Measurements from ENCODE around the gene SLC18A2.

SLC18A2 gene

GRCh38 chr10:117240621-117241529, at the start of gene SLC18A2:
Gene SLC18A2 (plus strand): TSS chr10:117241114. CDS start chr10:117241694, 580 bp downstream.
- TF ChIP-seq, protein P1, sequence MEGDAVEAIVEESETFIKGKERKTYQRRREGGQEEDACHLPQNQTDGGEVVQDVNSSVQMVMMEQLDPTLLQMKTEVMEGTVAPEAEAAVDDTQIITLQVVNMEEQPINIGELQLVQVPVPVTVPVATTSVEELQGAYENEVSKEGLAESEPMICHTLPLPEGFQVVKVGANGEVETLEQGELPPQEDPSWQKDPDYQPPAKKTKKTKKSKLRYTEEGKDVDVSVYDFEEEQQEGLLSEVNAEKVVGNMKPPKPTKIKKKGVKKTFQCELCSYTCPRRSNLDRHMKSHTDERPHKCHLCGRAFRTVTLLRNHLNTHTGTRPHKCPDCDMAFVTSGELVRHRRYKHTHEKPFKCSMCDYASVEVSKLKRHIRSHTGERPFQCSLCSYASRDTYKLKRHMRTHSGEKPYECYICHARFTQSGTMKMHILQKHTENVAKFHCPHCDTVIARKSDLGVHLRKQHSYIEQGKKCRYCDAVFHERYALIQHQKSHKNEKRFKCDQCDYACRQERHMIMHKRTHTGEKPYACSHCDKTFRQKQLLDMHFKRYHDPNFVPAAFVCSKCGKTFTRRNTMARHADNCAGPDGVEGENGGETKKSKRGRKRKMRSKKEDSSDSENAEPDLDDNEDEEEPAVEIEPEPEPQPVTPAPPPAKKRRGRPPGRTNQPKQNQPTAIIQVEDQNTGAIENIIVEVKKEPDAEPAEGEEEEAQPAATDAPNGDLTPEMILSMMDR (IDR thresholded peaks at IDR 0.05; ENCODE audit: low read length): no peak
- no peak for TF ChIP-seq EZH2 (optimal IDR thresholded peaks at IDR 0.05; ENCODE audit: low read depth, low read length)
- no peak for TF ChIP-seq EZH2phosphoT487 (IDR thresholded peaks at IDR 0.05; ENCODE audit: low read length)

GRCh38 chr10:117197189-117197588, 43.7 kb upstream of the SLC18A2 start, which contains the start of gene KCNK18:
Gene KCNK18 (plus strand): TSS chr10:117197489. CDS start chr10:117197489, 0 bp downstream.
- no peak within 1 kb of the TSS for H2AFZ ChIP-seq (ENCODE audit: low read length)
- H3K9ac ChIP-seq (ENCODE audit: low read length): no peak within 1 kb of the TSS
- H3K36me3 ChIP-seq (replicated peaks; ENCODE audit: insufficient read depth, low read length): no peaks in the 10 kb centered on the region
- no peaks in the 10 kb centered on the region for H3K9me3 ChIP-seq (replicated peaks; ENCODE audit: insufficient read depth, low read length)
- no peak within 1 kb of the TSS for H3K4me2 ChIP-seq (ENCODE audit: low read depth, low read length)
- no peak within 1 kb of the TSS for H3K27ac ChIP-seq (ENCODE audit: low read length)
- TF ChIP-seq EZH2phosphoT487 (IDR thresholded peaks at IDR 0.05; ENCODE audit: low read length): no peak
- TF ChIP-seq EZH2 (optimal IDR thresholded peaks at IDR 0.05; ENCODE audit: low read depth, low read length): no peak
- TF ChIP-seq, protein P1 (IDR thresholded peaks at IDR 0.05; ENCODE audit: low read length): no peak
- no peak for DNase-seq
- H3F3A ChIP-seq (ENCODE audit: insufficient read depth, low read length): no peaks in the 10 kb centered on the region
- H3K4me1 ChIP-seq (ENCODE audit: low read length): no peaks in the 10 kb centered on the region
- H4K20me1 ChIP-seq (ENCODE audit: insufficient read depth, low read length): no peaks in the 10 kb centered on the region
- H3K4me3 ChIP-seq (ENCODE audit: low read length): no peak within 1 kb of the TSS
- no peaks in the 10 kb centered on the region for H3K79me2 ChIP-seq (ENCODE audit: low read length)
- H3K27me3 ChIP-seq (replicated peaks; ENCODE audit: insufficient read depth, low read length): no peaks in the 10 kb centered on the region
- no peaks in the 10 kb centered on the region for H3K9me2 ChIP-seq (replicated peaks; ENCODE audit: insufficient read depth, low read length)

More at GRCh38 chr10:117240621-117241529, at the start of gene SLC18A2:
- Histone ChIP-seq H3K27me3 (replicated peaks; ENCODE audit: insufficient read depth, low read length) (no peaks in the 10 kb centered on the region), H3K36me3 (replicated peaks; ENCODE audit: insufficient read depth, low read length) (no peaks in the 10 kb centered on the region), H3K9ac (ENCODE audit: low read length) (no peak within 1 kb of the TSS), H4K20me1 (ENCODE audit: insufficient read depth, low read length) (no peaks in the 10 kb centered on the region), H3K9me3 (replicated peaks; ENCODE audit: insufficient read depth, low read length) (no peaks in the 10 kb centered on the region), H3K4me2 (ENCODE audit: low read depth, low read length) (no peak within 1 kb of the TSS), H3F3A (ENCODE audit: insufficient read depth, low read length) (no peaks in the 10 kb centered on the region), H3K4me1 (ENCODE audit: low read length) (no peaks in the 10 kb centered on the region), H2AFZ (ENCODE audit: low read length) (no peak within 1 kb of the TSS), H3K27ac (ENCODE audit: low read length) (no peak within 1 kb of the TSS), H3K9me2 (replicated peaks; ENCODE audit: insufficient read depth, low read length) (no peaks in the 10 kb centered on the region), H3K4me3 (ENCODE audit: low read length) (no peak within 1 kb of the TSS), H3K79me2 (ENCODE audit: low read length) (no peaks in the 10 kb centered on the region)
- no peak for DNase-seq

GRCh38 chr10:117198088-117198487, 42.8 kb upstream of the SLC18A2 start:
- Histone ChIP-seq H2AFZ (ENCODE audit: low read length) (no peak overlapping the region), H3K4me2 (ENCODE audit: low read depth, low read length) (no peak overlapping the region)

More at GRCh38 chr10:117198088-117198487, 42.8 kb upstream of the SLC18A2 start:
- no peaks in the 10 kb centered on the region for H3K9me3 ChIP-seq (replicated peaks; ENCODE audit: insufficient read depth, low read length)
- no peaks in the 10 kb centered on the region for H4K20me1 ChIP-seq (ENCODE audit: insufficient read depth, low read length)
- no peak overlapping the region for H3K4me3 ChIP-seq (ENCODE audit: low read length)
- H3K9me2 ChIP-seq (replicated peaks; ENCODE audit: insufficient read depth, low read length): no peaks in the 10 kb centered on the region
- H3K27ac ChIP-seq (ENCODE audit: low read length): no peak overlapping the region
- no peaks in the 10 kb centered on the region for H3K27me3 ChIP-seq (replicated peaks; ENCODE audit: insufficient read depth, low read length)
- H3K9ac ChIP-seq (ENCODE audit: low read length): no peak overlapping the region
- no peaks in the 10 kb centered on the region for H3K79me2 ChIP-seq (ENCODE audit: low read length)
- H3K36me3 ChIP-seq (replicated peaks; ENCODE audit: insufficient read depth, low read length): no peaks in the 10 kb centered on the region
- H3K4me1 ChIP-seq (ENCODE audit: low read length): no peaks in the 10 kb centered on the region
- H3F3A ChIP-seq (ENCODE audit: insufficient read depth, low read length): no peaks in the 10 kb centered on the region
- TF ChIP-seq, protein P1 (IDR thresholded peaks at IDR 0.05; ENCODE audit: low read length): no peak
- TF ChIP-seq EZH2 (optimal IDR thresholded peaks at IDR 0.05; ENCODE audit: low read depth, low read length): no peak
- no peak for TF ChIP-seq EZH2phosphoT487 (IDR thresholded peaks at IDR 0.05; ENCODE audit: low read length)
- no peak for DNase-seq

All from MM.1S (cell line).